ENCODE results near the gene SETD1A. TPM values are rescaled to one million over a fixed set of nuclear protein-coding genes. Genes with fewer than 3 reads are reported as not detected.

Gene SETD1A
- total and polyA plus RNA-seq, 2 donors (not counting 1 experiment from before 2014, with no cell fraction given) = 1.4 to 3.5 TPM

GRCh38 chr16:31025339-31025738 lies 67.8 kb downstream of the SETD1A start:
- no peaks in the 10 kb centered on the region for H4K20me1 ChIP-seq (ENCODE audit: control insufficient read depth, extremely low read depth, insufficient read depth, low read length)
- H3K79me2 ChIP-seq (ENCODE audit: control insufficient read depth, insufficient read depth, low read length) = no peaks in the 10 kb centered on the region
- H3K9ac ChIP-seq (ENCODE audit: insufficient read depth, low read length) = no peak overlapping the region
- no peak overlapping the region for H3K4me2 ChIP-seq (ENCODE audit: extremely low read depth, insufficient read depth, low read length)
- no peak overlapping the region for H2AFZ ChIP-seq (ENCODE audit: low read length)
- no peaks in the 10 kb centered on the region for H3K4me1 ChIP-seq (ENCODE audit: control insufficient read depth, extremely low read depth, insufficient read depth, low read length)
- no peaks in the 10 kb centered on the region for H3K27me3 ChIP-seq (ENCODE audit: control insufficient read depth, insufficient read depth, low read length)
- no peak overlapping the region for H3K4me3 ChIP-seq (replicated peaks in 1 of 4; ENCODE audit: control extremely low read depth in 1 of 4, insufficient read depth in 1 of 4, low read depth in 3 of 4, low read length in 4 of 4)
- TF ChIP-seq EZH2 (IDR thresholded peaks at IDR 0.05; ENCODE audit: low read length, missing control alignments) = no peak
- TF ChIP-seq, protein P1, sequence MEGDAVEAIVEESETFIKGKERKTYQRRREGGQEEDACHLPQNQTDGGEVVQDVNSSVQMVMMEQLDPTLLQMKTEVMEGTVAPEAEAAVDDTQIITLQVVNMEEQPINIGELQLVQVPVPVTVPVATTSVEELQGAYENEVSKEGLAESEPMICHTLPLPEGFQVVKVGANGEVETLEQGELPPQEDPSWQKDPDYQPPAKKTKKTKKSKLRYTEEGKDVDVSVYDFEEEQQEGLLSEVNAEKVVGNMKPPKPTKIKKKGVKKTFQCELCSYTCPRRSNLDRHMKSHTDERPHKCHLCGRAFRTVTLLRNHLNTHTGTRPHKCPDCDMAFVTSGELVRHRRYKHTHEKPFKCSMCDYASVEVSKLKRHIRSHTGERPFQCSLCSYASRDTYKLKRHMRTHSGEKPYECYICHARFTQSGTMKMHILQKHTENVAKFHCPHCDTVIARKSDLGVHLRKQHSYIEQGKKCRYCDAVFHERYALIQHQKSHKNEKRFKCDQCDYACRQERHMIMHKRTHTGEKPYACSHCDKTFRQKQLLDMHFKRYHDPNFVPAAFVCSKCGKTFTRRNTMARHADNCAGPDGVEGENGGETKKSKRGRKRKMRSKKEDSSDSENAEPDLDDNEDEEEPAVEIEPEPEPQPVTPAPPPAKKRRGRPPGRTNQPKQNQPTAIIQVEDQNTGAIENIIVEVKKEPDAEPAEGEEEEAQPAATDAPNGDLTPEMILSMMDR (conservative IDR thresholded peaks at IDR 0.05 in 1 of 2, IDR thresholded peaks at IDR 0.05 in 1 of 2; ENCODE audit: low read depth in 1 of 2, low read length in 2 of 2) = no peak
- no peak overlapping the region for H3K27ac ChIP-seq (ENCODE audit: insufficient read depth, low read length)
- no peak for DNase-seq (ENCODE audit: low read depth in 2 of 2)
- no peaks in the 10 kb centered on the region for H3K9me3 ChIP-seq (ENCODE audit: control insufficient read depth, insufficient read depth, low read depth, low read length)
- no peaks in the 10 kb centered on the region for H3K36me3 ChIP-seq (ENCODE audit: control insufficient read depth, insufficient read depth, low read length)

GRCh38 chr16:31029272-31029671 lies 71.7 kb downstream of the SETD1A start:
- Histone ChIP-seq H3K79me2 (ENCODE audit: control insufficient read depth, insufficient read depth, low read length) (peaks cover 6% of the 10 kb centered on the region), H3K27ac (ENCODE audit: insufficient read depth, low read length) (no peak overlapping the region), H3K4me2 (ENCODE audit: extremely low read depth, insufficient read depth, low read length) (no peak overlapping the region), H3K4me3 (replicated peaks in 1 of 4; ENCODE audit: control extremely low read depth in 1 of 4, insufficient read depth in 1 of 4, low read depth in 3 of 4, low read length in 4 of 4) (no peak overlapping the region), H2AFZ (ENCODE audit: low read length) (no peak overlapping the region), H3K4me1 (ENCODE audit: control insufficient read depth, extremely low read depth, insufficient read depth, low read length) (peaks cover under 1% of the 10 kb centered on the region), H3K36me3 (ENCODE audit: control insufficient read depth, insufficient read depth, low read length) (no peaks in the 10 kb centered on the region), H3K9me3 (ENCODE audit: control insufficient read depth, insufficient read depth, low read depth, low read length) (no peaks in the 10 kb centered on the region), H3K9ac (ENCODE audit: insufficient read depth, low read length) (no peak overlapping the region), H3K27me3 (ENCODE audit: control insufficient read depth, insufficient read depth, low read length) (no peaks in the 10 kb centered on the region), H4K20me1 (ENCODE audit: control insufficient read depth, extremely low read depth, insufficient read depth, low read length) (no peaks in the 10 kb centered on the region)
- no peak for DNase-seq (ENCODE audit: low read depth in 2 of 2)
- TF ChIP-seq, protein P1 (conservative IDR thresholded peaks at IDR 0.05 in 1 of 2, IDR thresholded peaks at IDR 0.05 in 1 of 2; ENCODE audit: low read depth in 1 of 2, low read length in 2 of 2) = no peak
- no peak for TF ChIP-seq EZH2 (IDR thresholded peaks at IDR 0.05; ENCODE audit: low read length, missing control alignments)

GRCh38 chr16:31031276-31031675 lies 73.7 kb downstream of the SETD1A start:
- no peak for TF ChIP-seq EZH2 (IDR thresholded peaks at IDR 0.05; ENCODE audit: low read length, missing control alignments)
- TF ChIP-seq, protein P1 (conservative IDR thresholded peaks at IDR 0.05 in 1 of 2, IDR thresholded peaks at IDR 0.05 in 1 of 2; ENCODE audit: low read depth in 1 of 2, low read length in 2 of 2) = no peak
- H3K36me3 ChIP-seq (ENCODE audit: control insufficient read depth, insufficient read depth, low read length) = peaks cover 7% of the 10 kb centered on the region

More at GRCh38 chr16:31031276-31031675, 73.7 kb downstream of the SETD1A start:
- no peak overlapping the region for H2AFZ ChIP-seq (ENCODE audit: low read length)
- no peak overlapping the region for H3K27ac ChIP-seq (ENCODE audit: insufficient read depth, low read length)
- H3K79me2 ChIP-seq (ENCODE audit: control insufficient read depth, insufficient read depth, low read length) = peaks cover 12% of the 10 kb centered on the region
- no peak overlapping the region for H3K4me3 ChIP-seq (replicated peaks in 1 of 4; ENCODE audit: control extremely low read depth in 1 of 4, insufficient read depth in 1 of 4, low read depth in 3 of 4, low read length in 4 of 4)
- peaks cover 1% of the 10 kb centered on the region for H4K20me1 ChIP-seq (ENCODE audit: control insufficient read depth, extremely low read depth, insufficient read depth, low read length)
- DNase-seq (ENCODE audit: low read depth in 2 of 2) = no peak
- H3K27me3 ChIP-seq (ENCODE audit: control insufficient read depth, insufficient read depth, low read length) = no peaks in the 10 kb centered on the region
- H3K4me2 ChIP-seq (ENCODE audit: extremely low read depth, insufficient read depth, low read length) = no peak overlapping the region
- no peak overlapping the region for H3K9ac ChIP-seq (ENCODE audit: insufficient read depth, low read length)
- H3K9me3 ChIP-seq (ENCODE audit: control insufficient read depth, insufficient read depth, low read depth, low read length) = no peaks in the 10 kb centered on the region
- H3K4me1 ChIP-seq (ENCODE audit: control insufficient read depth, extremely low read depth, insufficient read depth, low read length) = peaks cover 2% of the 10 kb centered on the region
